HG03095 (cell line): ENCODE results near the gene TGOLN2.

ENCODE experiments used
- ATAC-seq: cut with Tn5 transposase; IDR thresholded peaks from one replicate; pipeline ENCODE4 v1.9.1; 2021; ENCODE audit warnings: moderate library complexity; ENCODE audit not compliant: unreplicated experiment

TGOLN2 gene

DNA sequence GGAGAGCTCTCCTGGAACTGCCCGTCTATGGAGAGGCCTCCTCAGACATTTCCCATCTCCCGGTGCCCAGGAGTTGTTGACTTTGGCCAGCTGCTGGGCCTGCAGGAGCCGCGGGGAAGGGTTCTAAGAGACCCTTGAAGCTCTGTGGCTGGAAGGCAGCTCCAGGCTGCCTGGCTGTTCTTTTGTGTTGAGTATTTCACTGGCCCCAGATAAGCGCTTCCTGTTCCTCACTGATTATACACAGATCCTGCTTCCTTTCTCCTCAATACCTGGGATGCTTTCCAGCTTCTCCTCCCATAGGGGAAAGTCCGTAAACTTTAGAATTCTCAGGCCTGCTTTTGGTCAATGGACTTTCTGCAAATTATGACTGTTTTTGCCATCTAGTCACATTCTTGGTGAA is 57.8 kb downstream of the TGOLN2 start:
- ATAC-seq: no peak
